ENCODE results near the gene TYW1. TPM values are rescaled to one million over a fixed set of nuclear protein-coding genes. Genes with fewer than 3 reads are reported as not detected.
A peak's percentile ranks its signal among the peaks of the same experiment; 100 is the strongest.
"Not testable (repeated sequence)": the region's sequence is repeated elsewhere in the genome, so short reads cannot be mapped to it uniquely, and the experiment has no call there.

The TYW1 gene
- total RNA-seq, 2 donors from 2014 or later, result 24.6 to 30.6 TPM

GRCh38 chr7:67056683-67057082 is 60.0 kb downstream of the TYW1 start:
- Histone ChIP-seq H3K27me3 (replicated peaks; ENCODE audit: insufficient read depth) (no peaks in the 10 kb centered on the region), H3K36me3 (no peaks in the 10 kb centered on the region), H3K4me3 (no peak overlapping the region), H3K9me3 (no peaks in the 10 kb centered on the region), H3K4me1 (replicated peaks) (no peaks in the 10 kb centered on the region), H3K27ac (no peak overlapping the region)
- DNase-seq (ENCODE audit: low spot score), result no peak
- intact Hi-C loops (cut with DNase I), result no loop called here
- TF ChIP-seq POLR2A (IDR thresholded peaks at IDR 0.05), result no peak
- TF ChIP-seq CTCF (IDR thresholded peaks at IDR 0.05), result no peak
- TF ChIP-seq POLR2AphosphoS5 (IDR thresholded peaks at IDR 0.05), result no peak
- 100% methylated on average over 2 of the region's 2 CpGs for whole genome bisulfite sequencing

GRCh38 chr7:67061321-67061720 is 64.7 kb downstream of the TYW1 start:
- H3K36me3 ChIP-seq; intact Hi-C loops (cut with DNase I); H3K27me3 ChIP-seq (replicated peaks; ENCODE audit: insufficient read depth); H3K4me3 ChIP-seq; H3K9me3 ChIP-seq; DNase-seq (ENCODE audit: low spot score); H3K27ac ChIP-seq; H3K4me1 ChIP-seq (replicated peaks): not testable (repeated sequence)
- 99% methylated on average over 4 of the region's 4 CpGs for WGBS

GRCh38 chr7:67062802-67063201 is 66.2 kb downstream of the TYW1 start:
- not testable (repeated sequence) for H3K4me1 ChIP-seq (replicated peaks); H3K27ac ChIP-seq

GRCh38 chr7:67066950-67067622 is 70.5 kb downstream of the TYW1 start:
- WGBS, result 59% methylated on average over 9 of the region's 9 CpGs
- Histone ChIP-seq H3K27ac (peak overlapping the region in 1 of 2 donors; percentile 29), H3K4me3 (peak overlapping the region in 1 of 2 donors; percentile 13)
- H3K4me1 ChIP-seq (replicated peaks); H3K36me3 ChIP-seq; intact Hi-C loops (cut with DNase I); H3K9me3 ChIP-seq; H3K27me3 ChIP-seq (replicated peaks; ENCODE audit: insufficient read depth); DNase-seq (ENCODE audit: low spot score): not testable (repeated sequence)

More at GRCh38 chr7:67062802-67063201, 66.2 kb downstream of the TYW1 start:
- 76% methylated on average over 1 of the region's 1 CpG for WGBS
- intact Hi-C loops (cut with DNase I); H3K36me3 ChIP-seq; H3K27me3 ChIP-seq (replicated peaks; ENCODE audit: insufficient read depth); H3K9me3 ChIP-seq; DNase-seq (ENCODE audit: low spot score); H3K4me3 ChIP-seq: not testable (repeated sequence)

GRCh38 chr7:67076120-67076519 is 79.5 kb downstream of the TYW1 start:
- DNase-seq (ENCODE audit: low spot score); intact Hi-C loops (cut with DNase I); H3K4me1 ChIP-seq (replicated peaks); H3K27me3 ChIP-seq (replicated peaks; ENCODE audit: insufficient read depth); H3K36me3 ChIP-seq; H3K9me3 ChIP-seq; H3K4me3 ChIP-seq; H3K27ac ChIP-seq: not testable (repeated sequence)
- 98% methylated on average over 2 of the region's 2 CpGs for WGBS

- 76% methylated on average over 4 of the region's 4 CpGs for WGBS
- intact Hi-C loops (cut with DNase I); H3K27me3 ChIP-seq (replicated peaks; ENCODE audit: insufficient read depth); H3K9me3 ChIP-seq; H3K27ac ChIP-seq; H3K4me1 ChIP-seq (replicated peaks); DNase-seq (ENCODE audit: low spot score); H3K36me3 ChIP-seq; H3K4me3 ChIP-seq: not testable (repeated sequence)
- peak; percentile 24 for TF ChIP-seq POLR2AphosphoS5 (IDR thresholded peaks at IDR 0.05)
These were observed 86.2 kb downstream of the TYW1 start for GRCh38 chr7:67082880-67083279.

- H3K36me3 ChIP-seq; H3K4me3 ChIP-seq; H3K9me3 ChIP-seq; H3K27me3 ChIP-seq (replicated peaks; ENCODE audit: insufficient read depth); intact Hi-C loops (cut with DNase I); H3K4me1 ChIP-seq (replicated peaks); DNase-seq (ENCODE audit: low spot score); H3K27ac ChIP-seq: not testable (repeated sequence)
- WGBS, result 93% methylated on average over 10 of the region's 10 CpGs
These were observed 92.6 kb downstream of the TYW1 start for GRCh38 chr7:67089261-67089660.

GRCh38 chr7:67091053-67091452 is 94.4 kb downstream of the TYW1 start:
- H3K36me3 ChIP-seq; H3K27me3 ChIP-seq (replicated peaks; ENCODE audit: insufficient read depth); intact Hi-C loops (cut with DNase I); H3K27ac ChIP-seq; DNase-seq (ENCODE audit: low spot score); H3K4me3 ChIP-seq; H3K9me3 ChIP-seq; H3K4me1 ChIP-seq (replicated peaks): not testable (repeated sequence)
- 66% methylated on average over 2 of the region's 2 CpGs for WGBS

GRCh38 chr7:67098031-67098430 is 101.4 kb downstream of the TYW1 start:
- H3K4me3 ChIP-seq; H3K36me3 ChIP-seq; H3K9me3 ChIP-seq; intact Hi-C loops (cut with DNase I); H3K4me1 ChIP-seq (replicated peaks); H3K27ac ChIP-seq; DNase-seq (ENCODE audit: low spot score); H3K27me3 ChIP-seq (replicated peaks; ENCODE audit: insufficient read depth): not testable (repeated sequence)
- WGBS, result 90% methylated on average over 1 of the region's 1 CpG

- H3K9me3 ChIP-seq; H3K36me3 ChIP-seq; H3K4me1 ChIP-seq (replicated peaks); H3K4me3 ChIP-seq; H3K27ac ChIP-seq; intact Hi-C loops (cut with DNase I); H3K27me3 ChIP-seq (replicated peaks; ENCODE audit: insufficient read depth); DNase-seq (ENCODE audit: low spot score): not testable (repeated sequence)
- 83% methylated on average over 5 of the region's 5 CpGs for WGBS
These were observed 102.8 kb downstream of the TYW1 start for GRCh38 chr7:67099406-67099805.

- WGBS, result 99% methylated on average over 6 of the region's 6 CpGs
These were observed 103.4 kb downstream of the TYW1 start for GRCh38 chr7:67100038-67100437.

More at GRCh38 chr7:67100038-67100437, 103.4 kb downstream of the TYW1 start:
- DNase-seq (ENCODE audit: low spot score); H3K27me3 ChIP-seq (replicated peaks; ENCODE audit: insufficient read depth); intact Hi-C loops (cut with DNase I); H3K4me1 ChIP-seq (replicated peaks); H3K9me3 ChIP-seq; H3K27ac ChIP-seq; H3K4me3 ChIP-seq; H3K36me3 ChIP-seq: not testable (repeated sequence)

Data from prostate gland (tissue), 2 donors.